NCI-H2107 treated with DMSO at 0.1 percent for 48 hours (cell line): ENCODE data around the gene SNX9.
"Not testable (repeated sequence)": the region's sequence is repeated elsewhere in the genome, so short reads cannot be mapped to it uniquely, and the experiment has no call there.

Experiments used
- DNase-seq: peaks from one replicate; lab custom pipeline; 2025; ENCODE audit not compliant: unreplicated experiment; lab: John Stamatoyannopoulos, UW

The SNX9 gene

DNA sequence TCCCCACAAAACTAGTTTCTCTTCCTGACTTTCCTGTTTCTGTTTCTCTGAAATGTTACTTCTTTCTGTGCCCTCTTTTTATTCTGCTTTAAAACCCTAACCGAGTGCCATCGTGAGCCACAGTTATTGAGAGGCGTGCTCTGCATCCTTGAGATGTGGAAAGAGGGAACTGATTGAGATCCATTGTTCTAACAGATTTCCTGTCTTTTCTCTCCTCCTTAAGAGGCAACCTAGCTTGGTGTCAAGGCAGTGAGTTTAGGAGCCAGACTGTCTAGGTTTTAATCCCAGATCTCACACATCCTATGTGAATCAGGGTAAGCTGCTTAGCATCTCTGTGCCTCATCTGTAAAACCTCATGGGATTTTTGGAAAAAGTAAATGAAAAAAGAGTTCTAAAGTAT is 57.5 kb downstream of the SNX9 start:
- DNase-seq, result no peak

DNA sequence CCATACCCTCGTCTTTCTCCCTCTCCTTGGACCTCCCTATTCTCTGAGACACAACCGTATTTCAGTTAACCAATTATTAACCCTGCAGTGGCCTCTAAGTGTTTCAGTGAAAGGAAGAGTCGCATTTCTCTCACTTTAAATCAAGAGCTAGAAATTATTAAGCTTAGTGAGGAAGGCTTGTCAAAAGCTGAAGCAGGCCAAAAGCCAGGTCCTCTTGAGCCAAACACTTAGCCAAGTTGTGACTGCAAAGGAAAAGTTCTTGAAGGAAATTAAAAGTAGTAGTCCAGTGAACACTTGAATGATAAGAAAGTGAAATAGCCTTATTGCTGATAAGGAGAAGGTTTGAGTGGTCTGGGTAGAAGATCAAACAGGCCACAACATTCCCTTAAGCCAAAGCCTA is 58.3 kb downstream of the SNX9 start:
- DNase-seq, result no peak

DNA sequence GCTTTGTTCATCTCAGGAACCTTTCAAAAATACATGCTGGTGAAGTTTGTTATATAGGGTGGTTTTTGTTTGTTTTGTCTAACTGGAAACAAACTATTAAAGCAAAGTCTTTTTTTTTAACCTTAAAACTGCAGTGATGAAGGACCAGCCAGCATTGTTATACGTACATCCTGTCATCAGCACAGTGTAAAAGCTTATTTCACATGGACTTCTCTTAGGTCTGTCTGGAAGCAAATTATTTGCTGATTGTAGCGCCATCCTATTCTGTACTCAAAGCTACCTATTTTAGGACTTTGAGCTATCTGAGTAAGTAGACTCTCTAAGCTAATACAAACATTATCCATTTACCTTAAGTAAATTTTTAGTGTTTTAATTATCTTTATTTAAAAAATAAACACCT is 61.7 kb downstream of the SNX9 start:
- no peak for DNase-seq

DNA sequence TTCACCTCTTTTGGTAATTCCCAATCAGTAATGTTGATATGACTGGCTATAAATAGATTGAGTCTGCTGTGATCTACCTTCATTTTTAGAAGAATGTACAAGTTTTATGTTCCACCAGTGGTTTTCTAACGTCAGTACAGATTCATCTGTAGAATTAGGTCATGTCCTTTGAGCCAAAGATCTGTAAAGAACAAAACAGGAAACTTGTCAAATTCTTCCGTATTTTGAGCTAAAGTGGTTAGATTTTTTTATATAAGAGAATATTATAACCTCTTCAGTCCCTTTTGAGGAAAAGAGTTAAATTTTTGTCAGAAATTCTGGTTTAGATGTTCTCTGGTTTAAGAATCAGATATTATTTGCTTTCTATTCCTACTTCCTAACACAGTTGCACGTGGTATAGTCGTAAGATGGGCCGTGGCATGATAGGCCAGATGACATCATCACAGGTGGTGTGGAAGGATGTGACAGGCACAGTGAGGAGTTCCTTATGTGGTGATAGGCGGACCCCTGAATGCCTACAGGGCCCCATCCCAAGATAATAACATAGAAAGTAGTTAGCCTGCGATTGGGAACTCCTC is 62.3 kb downstream of the SNX9 start:
- DNase-seq, result no peak

DNA sequence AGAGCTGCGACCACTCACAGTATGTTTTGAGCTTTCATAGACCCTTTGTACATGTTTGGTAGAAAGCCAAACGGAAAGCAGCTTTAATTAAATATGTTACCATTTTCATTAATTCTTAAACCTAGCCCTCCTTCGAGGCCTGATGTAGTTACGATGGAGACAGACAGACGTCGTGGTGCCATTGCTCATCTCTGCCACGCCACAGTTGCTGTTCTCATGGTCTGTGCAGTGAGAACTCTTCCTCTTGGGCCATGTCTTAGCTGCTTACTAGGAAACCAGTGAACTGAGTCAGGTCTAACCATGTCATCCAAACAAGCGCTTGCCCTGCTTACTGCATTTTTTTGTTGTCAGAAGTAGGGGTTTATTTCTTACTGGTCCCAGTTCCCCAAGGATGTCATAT is 62.8 kb downstream of the SNX9 start:
- no peak for DNase-seq

DNA sequence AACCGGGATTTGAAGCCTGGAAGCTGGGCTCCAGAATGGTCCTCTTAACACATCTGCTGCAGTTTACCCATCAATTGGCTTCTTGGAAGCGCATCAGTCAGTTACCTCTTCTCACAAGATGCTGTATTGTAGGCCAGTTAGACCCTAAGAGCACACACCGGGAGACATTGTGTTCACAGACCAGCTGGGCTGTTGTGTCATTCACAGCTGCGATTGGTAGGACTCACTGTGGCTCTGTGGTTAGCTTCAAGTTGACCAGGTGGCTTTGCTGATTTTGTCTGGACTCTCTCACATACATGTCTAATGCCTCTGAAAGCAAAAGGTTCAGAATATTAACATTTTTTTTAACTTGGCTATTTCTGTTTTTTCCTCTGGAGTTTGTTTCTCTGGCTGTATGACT is 64.8 kb downstream of the SNX9 start:
- DNase-seq, result no peak

DNA sequence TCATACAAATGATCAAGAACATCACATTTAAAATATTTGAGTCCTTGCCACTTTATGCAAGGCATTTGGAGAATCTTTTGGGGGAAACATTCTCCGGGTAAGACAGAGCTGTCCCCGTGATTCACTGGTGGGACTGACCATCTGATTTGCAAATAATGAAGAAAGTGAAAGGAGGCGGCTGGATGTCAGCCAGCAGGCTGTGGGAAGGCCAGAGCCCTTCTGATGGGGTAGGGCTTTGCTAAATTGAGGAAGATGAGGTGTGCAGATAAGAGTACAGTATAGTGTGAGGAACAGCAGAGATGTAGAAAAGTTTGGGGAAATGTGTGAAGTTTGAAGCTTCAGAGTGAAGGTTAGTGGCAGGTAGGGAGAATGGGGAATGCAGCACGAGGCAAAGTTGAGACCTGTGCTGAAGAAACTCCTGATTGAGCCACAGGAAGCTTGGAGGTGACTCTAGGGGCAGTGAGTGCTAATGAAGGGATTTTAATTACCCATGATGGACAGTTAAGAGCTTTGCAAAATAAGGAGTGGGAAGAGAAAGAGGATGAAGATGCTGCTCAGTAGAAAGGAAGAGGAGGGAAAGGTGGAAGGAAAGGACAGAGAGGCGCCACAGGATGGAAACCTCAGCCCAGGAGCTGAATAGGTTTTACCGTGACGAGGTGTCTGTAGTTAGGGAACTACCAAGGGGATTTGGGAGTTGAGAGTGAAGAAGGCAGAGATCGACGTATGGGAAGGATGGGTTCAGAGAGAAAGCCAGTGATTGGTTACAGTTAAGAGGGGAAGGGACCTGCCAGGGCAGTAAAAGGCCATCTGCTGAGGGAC is 68.7 kb downstream of the SNX9 start:
- DNase-seq, result no peak

DNA sequence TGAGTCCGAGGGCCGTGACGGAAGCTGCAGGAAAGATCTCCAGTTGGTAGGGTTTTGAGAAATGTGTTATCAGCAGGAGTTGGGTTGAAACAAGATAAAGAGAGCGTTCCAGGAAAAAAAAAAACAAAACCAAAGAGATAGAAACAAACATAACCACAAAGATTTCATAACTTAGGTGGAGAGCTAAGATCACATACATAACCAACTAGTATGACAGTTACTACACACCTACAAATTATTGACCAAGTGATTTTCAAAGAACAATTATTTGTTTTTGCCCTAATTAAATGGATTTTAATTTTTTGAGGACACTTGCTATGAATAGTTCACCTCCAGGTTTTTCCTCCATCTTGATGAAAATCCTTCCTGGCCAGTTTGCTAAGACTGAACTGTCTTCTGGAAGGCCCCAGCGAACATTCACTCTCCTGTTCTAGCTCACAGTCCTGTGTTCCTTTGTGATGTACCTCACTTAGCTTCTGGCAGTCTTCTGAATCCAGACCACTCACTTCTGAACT is 69.4 kb downstream of the SNX9 start:
- no peak for DNase-seq

DNA sequence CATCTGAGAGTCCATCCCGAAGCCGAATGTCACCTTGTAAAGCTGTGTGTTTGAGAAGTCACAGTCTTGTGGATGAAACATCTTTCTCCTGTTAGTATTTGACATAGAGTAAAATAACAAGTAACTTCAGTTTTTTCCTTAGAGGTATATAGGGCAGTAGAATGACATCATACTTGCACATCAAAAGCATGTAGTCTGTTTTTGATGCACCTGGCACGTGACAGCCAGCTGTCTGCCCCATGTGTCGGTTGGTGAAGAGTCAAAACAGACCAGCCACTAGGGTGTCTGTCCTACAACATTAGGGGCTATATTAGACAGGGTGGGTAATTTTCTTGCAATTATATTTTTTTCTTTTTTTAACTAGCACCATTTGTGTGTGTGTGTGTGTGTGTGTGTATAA is 70.2 kb downstream of the SNX9 start:
- no peak for DNase-seq

DNA sequence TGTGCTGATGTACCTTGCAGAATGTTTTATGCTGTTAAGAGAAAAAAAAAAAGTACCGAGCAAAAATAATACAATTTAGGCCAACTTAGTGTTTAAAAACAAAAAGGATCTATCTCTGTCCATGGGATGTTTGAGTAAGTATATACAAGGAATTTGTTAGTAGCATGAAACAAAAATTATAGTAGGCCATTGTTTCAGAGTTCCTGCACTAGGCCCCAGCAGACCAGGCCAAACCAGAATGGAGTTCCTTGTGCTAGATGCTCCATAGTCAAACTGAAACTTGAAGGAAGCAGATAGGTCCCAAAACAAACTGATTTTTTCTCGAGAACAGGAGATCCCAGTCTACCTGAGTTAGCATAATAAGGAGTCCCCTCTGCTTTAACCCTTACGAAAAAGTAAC is 72.5 kb downstream of the SNX9 start:
- DNase-seq, result no peak

DNA sequence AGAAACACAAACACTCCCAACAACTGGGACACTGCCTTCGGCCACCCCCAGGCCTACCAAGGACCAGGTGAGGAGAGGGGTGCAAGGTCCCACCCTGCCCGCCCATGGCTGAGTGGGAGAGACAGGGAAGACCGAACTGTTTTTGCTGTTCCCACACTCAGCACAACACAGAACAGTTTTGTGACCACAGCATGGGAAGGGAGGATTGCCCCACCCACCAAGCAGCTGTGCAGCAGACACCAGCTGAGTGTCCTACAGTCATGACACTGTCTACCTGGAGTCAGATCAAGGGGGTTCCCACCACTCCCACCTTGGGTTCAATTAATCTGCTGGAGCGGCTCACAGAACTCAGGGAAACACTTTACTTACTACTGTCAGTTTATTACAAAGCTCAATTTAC is 73.9 kb downstream of the SNX9 start:
- no peak for DNase-seq

DNA sequence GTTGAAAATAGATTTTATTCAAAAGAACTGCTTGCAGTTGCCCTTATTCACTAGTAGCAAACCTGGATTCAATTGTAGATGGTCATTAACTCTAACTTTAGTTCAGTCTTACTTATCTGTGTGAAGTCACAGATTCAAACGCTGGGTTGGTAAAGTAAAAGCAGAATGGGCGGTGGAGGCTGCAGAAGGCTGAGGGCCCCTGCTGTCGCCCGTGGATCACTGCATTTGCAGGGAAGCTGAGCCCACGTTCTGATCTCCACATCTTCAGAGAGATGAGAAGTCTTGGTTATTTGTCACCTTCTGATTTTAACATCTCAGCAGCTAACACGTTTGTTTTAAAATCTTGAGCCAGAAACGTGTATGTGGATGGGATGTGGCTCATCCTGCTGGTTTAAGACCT is 75.1 kb downstream of the SNX9 start:
- DNase-seq, result no peak

DNA sequence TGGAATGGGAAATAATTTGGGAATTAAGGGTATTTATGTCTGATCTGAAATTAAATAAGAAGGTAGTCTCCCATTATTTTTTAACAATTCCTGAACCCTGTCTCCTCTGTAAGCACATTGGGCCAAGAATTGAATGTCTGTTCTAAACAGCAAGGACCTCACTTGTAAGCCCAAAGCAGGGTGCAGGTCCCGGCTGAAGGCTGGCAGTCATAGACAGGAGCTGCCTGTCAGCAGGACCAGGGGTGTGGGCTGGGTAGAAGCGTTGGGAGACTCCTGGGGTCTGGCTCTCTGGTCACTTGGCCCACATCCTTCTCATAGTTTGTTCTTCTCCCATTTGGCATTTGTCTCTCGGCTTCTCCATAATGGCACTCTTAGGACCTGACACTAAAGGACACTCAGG is 75.6 kb downstream of the SNX9 start:
- no peak for DNase-seq

DNA sequence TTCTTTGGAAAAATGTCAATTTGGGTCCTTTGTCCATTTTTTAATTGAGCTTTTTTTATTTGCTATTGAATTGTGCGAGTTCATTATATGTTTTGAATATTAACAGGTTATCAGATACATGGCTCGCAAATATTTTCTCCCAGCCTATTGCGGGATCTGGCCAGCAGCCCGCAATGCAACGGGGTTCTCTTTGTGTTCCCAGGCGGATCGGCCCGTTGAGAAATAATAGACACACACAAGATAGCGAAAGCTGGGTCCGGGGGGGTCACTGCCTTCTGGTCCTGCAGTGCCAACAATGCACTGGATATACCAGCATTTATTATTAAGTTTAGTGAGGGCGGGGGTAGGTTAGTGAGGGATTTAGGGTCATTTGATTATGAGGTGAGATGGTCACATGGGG is 77.2 kb downstream of the SNX9 start:
- DNase-seq, result not testable (repeated sequence)

DNA sequence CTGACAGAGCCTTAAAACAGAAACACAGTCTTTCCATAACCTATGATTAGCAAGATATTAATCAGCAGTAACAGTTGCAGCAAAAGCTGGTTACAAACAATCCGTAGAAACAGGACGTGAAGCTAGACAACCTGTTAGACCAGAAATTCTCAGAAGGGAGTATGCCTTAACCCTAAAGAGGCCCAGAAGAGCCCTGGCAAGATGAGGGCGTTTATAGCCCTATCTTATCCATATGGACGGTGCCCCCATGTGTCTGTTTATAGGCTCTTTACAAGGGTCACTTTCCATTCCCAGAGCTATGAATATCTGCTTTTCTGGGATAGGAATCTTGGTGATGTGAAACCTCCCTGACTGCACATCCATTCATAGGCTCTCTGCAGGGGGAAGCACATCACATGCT is 77.7 kb downstream of the SNX9 start:
- DNase-seq, result not testable (repeated sequence)

DNA sequence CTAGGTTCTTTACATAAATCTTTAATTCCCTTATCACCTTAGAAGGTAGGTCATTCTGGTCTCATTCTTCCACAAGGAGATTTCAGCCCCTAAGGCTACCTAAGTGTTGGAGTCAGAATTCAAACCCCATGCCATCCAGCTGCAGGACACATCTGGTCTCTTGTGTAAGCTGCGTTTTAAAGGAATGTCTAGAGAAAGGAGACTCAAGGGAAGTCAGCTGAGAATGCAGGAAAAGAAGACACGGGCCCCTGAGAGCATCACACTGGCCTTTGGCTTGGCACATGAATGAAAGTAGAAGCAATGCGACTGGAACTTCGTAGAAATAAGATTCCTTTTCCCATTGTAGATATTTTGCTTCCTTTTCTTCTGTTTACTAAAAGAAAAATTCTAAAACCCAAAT is 82.0 kb downstream of the SNX9 start:
- DNase-seq, result no peak

DNA sequence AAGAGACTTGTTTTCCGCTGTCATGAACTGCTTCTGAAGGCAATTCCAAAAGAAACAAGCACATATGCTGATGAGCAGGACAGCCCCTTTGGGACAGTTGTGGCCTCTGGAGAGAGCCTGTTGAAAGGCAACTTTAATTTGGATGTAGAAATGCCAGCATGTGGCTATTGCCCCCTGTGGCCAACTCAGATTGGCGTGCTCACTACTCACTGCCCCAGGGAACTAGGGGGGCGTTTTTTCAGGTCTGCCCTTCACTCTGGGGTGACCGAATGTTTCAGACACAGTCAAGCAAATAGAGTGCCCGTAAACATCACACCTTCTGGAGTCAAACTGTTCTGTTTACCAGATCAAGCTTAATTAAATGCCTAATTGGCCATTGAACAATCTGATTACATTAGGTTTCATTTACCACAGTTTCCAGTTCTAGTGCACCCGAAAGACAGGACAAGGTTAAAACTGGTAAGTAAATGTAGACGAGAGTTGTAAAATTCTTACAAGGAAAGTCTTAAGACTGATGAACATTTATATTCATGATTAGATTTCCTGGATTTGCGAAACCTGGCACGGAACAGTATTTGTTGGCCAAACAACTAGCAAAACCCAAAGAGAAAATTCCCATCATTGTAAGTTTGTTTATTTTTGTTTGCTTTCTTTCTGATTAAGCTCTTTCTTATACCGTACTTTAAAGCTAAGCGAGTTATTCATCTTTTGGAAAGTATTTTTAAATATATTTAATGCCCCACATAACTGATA is 82.7 kb downstream of the SNX9 start:
- no peak for DNase-seq

DNA sequence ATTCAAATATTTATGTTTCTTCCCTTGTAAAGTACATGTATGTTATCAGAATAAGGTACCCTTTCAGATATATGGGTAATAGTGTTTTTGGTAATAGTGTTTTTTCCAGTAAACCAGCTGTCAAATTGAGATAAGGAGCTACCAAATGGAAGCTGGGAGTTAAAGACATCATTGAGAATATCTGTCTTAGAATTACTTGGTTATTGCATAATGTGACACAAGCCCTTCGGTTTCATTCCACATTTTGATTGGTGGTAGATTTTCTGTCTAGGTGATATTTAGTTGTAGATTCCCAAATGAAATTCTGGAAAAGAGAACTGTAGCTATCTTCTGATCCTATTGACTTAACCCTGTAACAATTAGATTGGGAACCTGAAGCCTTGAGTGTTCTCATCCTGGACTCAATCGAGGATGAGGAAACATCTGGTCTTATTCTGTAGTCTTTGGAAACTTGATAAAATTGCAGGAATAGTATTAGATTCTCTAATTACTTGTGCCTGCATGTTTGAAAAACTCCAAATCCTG is 83.6 kb downstream of the SNX9 start:
- DNase-seq, result no peak

DNA sequence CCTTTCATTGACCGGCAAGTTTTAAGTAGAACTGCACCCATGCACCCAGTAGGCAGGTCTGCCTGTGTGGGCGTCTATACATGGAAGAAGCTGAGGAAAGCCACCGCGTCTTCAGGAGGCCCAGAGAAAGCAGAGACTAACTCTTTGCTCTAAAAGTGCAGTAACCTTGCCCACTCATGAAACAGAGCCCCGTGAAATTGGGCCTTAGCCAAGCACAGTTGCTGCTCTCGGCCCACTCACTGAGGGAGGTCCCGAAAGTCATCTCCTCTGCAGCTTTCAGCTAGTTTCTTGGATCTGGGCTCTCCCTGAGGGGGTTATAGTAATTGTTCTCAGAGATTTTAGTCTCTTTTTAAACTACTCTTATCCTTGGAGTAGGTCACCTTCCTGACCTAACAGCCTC is 84.6 kb downstream of the SNX9 start:
- DNase-seq, result no peak

DNA sequence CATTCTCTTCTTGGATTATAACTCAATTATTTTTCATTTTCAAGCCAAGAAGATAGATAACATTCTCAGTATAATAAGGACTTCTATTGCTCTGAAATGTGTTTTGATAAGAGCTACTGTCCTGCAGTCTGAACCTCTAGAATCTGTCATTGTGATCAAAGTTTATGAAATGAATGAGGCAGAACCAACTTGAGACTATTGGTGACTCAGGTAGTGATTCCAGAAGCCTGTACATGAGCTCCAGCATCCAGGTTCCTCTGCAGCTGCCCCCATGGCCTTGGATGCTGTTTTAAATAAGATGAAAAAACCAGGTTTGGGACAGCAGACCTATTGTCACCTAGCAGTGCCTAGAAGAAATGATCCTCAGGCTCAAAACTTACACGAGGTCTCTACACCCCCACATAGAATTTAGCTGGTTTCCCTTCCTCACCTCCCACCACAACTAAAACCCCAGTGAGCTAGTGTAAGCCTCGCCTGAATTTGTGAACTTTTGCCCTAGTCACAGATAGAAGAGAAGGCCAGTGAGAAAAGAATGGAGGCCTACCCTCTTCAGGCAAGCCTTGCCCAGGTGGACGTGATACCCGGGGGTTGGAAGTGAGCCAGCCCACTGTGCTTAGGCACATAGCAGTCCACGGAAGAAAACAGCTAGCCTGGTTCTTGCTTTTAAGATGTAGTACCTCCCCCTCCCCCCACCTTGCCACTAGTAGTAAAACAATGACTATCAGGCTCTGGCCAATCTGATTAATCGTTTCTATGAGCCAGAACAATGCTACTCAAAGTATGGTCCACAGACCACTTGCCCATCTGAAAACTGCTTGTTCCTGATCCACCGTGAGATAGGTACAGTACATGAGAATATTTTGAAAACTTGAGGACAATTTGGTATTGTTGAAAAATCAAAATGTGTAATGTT is 85.6 kb downstream of the SNX9 start:
- DNase-seq, result no peak

DNA sequence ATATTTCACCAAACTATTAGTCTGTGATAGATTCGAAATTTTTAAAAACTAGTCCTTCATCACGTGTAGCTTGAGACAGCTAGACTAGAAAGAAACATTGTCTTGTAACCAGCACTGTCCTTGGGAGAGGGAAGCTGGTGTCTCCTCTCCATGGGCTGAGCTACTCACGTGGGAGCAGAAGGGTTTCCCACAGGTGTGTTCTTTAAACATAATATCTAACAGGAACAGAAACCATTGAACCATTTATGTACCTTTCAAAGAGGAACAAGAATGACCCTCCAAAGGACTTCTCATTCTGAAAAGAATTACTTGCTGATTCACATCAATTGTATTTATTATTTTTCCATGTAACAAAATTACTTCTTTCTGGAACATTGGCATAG is 86.2 kb downstream of the SNX9 start:
- no peak for DNase-seq
